Urothelium cell line (cell line): ENCODE measurements around the gene CATSPER4.

Experiments used
- DNase-seq: peaks from one replicate; pipeline ENCODE4 v3.0.0; 2011; ENCODE audit warnings: low spot score, mixed read lengths
- FAIRE-seq: peaks from 2 replicates; lab custom pipeline; 2011; peaks lifted over from hg19 to GRCh38; lab: Jason Lieb, UNC

Gene CATSPER4

DNA sequence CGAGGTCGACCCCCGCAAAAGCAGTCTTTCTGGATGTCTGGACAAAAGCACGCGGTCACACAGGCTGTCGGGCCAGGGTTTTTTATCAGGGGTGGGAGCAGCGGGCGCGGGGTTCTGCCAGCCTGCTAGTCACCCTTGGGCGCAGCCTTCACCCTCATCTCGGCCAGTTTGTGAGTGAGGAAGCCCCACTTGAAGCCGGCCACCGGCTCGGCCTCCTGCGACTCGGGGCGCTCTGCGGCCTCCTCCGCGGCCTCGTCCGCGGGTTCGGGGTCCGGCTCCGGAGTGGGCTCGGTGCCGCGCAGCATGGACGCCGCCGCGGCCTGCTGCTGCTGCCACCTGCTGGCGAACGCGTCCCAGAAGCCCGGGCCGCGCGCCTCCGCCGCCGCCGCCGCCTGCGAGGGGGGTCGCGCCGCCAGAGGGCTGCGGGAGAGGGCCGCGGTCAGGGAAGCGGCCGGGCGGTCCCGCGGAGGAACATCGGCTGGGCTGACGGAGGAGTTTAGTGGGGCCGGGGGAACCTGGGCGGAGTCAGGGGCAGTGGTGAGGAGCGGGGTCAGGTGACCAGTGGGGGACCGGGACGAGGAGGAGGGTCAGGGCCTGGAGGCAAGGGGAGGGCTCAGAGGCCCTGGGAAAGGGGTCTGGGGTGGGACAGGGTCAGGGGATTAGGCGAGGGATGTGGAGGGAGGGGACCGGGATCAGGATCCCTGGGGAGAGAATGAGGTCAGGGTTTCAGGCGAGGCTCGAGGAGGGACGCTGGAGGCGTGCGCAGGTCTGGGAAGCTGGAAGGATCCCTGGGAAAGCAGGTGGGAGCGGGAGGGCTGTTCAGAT, 26.2 kb upstream of the CATSPER4 start:
- FAIRE-seq = no peak

DNA sequence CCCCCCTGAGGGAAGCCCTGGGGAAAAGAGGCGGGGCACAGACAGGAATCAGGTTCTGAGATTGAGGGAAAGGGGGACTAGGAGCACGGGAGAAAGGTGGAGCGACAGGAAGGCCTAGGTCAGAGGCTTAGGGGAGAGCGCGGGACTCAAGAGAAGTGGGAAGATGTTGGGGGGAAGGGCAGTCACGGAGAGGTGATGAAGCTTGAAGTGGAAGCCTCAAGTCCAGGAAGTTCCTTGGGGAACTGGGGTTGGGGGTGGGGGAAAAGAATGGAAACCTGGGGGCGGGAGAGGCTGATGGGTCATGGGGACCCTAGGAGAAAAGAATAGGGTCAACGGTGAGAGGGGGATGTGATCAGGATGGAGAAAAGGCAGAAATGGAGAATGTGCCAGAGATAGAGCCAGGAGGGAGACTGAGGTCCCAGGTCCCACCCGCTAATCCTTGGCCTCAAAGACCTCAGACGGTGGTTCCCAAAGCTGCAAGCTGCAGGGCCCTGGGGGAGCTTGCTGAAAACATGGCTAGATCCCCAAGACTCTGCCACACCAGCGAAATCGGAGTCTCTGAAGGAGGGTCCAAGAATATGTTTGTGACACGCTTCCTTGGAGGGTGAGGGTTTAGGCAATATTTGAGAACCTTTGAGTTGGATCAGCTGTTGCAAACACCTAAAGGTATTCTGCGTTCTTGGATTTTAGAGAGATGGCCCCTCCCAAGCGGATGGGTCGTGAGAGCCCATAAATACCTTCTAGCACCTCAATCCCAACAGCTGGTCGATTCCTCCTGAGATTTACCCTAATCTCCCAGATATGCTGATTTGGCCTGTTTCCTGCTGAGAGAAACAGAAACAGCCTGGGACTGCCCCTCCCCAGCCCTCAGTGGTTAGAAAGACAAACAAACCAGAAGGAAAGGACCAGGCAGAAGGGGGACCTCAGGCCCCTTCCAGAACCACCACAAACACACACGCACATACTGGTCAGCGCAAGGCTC, 25.2 kb upstream of the CATSPER4 start:
- FAIRE-seq = no peak
- DNase-seq = no peak

More for the DNA sequence above, 26.2 kb upstream of the CATSPER4 start:
- peak; percentile 78 for DNase-seq

DNA sequence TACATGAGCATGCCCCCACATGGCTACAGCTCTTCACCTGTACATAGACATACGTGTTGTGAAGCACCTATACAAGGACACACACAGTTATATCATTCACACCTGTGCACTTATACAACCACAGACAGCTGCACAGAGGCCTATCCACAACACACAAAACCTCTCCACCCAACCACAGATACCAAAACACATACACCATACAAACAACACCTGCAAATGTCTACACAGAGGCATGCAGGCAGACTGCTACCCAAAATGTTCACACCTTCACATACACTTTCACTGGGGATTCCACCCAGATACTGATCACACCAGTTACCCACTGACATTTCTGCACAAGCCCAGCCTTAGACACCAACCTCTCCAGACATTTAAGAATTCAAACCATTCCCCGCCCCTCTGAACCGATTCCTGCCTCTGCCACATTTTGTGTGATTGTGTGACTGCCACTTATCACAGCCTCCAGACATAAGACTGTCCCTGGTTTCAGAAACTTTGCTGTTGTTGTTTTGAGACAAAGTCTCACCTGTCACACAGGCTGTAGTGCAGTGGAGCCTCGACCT, 23.6 kb upstream of the CATSPER4 start:
- no peak for FAIRE-seq

DNA sequence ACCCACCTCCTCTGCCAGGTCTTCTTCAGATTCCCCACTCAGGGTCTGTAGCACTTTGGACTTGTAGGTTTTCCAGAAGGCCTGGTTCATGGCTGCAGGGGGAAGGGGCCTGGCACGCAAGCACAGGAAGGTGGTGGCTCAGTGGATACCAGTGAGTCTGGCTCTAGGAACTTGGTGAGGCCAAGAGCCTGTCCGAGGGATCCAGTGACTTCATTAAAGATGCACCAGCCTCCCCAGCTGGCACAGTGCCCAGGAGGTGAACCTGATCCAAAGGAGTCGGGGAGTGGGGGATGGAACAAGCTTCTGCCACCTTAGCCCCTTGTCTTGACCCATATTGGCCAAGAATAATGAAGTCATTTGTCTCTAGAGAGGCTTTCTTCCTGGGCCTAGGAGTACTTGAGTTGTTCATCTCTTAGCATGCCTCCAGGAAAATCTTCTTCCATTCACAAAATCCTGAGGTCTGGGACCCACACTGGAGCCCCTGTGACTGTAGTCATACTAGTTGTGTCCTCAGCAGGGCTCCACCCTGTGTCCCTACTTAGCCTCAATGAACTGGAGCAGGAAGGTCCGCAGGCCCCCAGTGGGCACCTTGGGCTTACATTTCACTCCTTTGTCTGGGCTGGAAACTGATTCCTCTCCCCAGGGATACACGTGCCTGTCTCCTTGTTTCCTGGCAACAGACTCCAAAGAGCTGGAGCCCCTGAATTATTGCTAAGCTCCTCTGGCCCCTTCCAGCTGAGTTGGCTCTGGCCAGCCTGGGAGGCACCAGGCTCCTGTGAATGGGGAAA, 21.8 kb upstream of the CATSPER4 start, which contains the start of gene C1orf232:
Gene C1orf232, minus strand, starts transcription at position 554 of the 788 bp plus-strand sequence. Its CDS starts 464 bp downstream, at position 90.
- FAIRE-seq (no peak), DNase-seq (no peak)

More for the DNA sequence above, 23.6 kb upstream of the CATSPER4 start:
- no peak for DNase-seq

DNA sequence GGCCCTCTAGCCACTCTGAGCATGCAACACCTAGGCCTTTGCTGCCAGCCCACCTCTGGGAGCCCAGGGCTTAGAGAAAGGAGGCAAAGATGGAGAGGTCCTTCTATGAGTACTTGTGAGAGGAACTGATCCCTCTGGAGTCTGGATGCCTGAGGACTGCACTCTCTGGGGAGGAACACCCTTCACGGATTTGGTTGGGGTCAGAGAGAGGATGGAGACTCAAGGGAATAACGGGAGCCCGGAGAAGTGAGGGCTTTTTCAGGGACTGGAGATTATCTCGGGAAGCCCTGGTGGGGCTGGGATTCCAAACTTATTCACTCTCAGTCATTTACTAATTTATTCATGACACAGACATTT, 21.2 kb upstream of the CATSPER4 start:
- no peak for FAIRE-seq

DNA sequence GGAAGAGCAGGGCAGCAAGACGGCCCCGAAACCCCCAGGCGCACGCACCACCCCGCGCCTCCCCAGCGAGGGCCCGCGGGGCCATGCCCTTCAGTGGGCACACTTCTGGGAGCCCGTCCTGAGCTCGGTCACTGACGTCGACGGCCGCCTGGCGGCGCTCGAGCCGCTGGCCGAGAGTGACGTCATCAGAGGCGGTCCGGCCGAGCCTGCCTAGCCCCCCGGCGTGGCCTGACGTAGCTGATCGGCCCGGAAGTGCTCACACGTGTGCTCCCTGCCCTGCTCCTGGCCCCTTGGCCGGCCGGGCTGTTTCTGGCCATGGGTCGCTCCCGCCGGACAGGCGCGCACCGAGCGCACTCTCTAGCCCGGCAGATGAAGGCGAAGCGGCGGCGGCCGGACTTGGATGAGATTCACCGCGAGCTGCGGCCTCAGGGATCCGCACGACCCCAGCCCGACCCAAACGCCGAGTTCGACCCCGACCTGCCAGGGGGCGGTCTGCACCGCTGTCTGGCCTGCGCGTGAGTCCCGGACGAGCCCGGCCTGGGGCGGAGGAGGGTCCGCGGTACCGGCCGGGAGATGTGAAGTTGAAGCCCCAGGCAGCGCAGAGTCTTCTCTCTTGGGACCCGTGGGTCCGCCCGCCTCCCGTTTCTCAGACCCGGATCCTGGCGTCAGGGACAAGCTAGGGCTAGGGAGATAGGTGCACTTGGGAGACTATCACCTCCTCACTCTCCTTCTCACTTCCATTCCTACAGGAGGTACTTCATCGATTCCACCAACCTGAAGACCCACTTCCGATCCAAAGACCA, 20.5 kb upstream of the CATSPER4 start, which contains the start of gene ZNF593:
Gene ZNF593, plus strand, starts transcription at position 240 of the 803 bp plus-strand sequence. Its CDS starts 76 bp downstream, at position 316.
- DNase-seq (peak; percentile 99), FAIRE-seq (peak; percentile 87)

More for the DNA sequence above, 21.2 kb upstream of the CATSPER4 start:
- no peak for DNase-seq

DNA sequence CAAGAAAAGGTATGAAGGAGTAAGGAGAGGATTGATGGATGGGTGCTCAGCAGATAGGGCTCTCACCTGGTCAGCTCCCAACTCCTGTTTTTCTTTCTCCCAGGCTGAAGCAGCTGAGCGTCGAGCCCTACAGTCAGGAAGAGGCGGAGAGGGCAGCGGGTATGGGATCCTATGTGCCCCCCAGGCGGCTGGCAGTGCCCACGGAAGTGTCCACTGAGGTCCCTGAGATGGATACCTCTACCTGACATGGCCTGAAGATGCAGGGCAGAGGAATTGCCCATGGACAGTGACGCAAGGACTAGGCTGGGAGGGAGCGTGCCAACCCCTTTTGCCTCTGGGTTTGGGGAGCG, 20.0 kb upstream of the CATSPER4 start:
- DNase-seq = no peak
- no peak for FAIRE-seq

DNA sequence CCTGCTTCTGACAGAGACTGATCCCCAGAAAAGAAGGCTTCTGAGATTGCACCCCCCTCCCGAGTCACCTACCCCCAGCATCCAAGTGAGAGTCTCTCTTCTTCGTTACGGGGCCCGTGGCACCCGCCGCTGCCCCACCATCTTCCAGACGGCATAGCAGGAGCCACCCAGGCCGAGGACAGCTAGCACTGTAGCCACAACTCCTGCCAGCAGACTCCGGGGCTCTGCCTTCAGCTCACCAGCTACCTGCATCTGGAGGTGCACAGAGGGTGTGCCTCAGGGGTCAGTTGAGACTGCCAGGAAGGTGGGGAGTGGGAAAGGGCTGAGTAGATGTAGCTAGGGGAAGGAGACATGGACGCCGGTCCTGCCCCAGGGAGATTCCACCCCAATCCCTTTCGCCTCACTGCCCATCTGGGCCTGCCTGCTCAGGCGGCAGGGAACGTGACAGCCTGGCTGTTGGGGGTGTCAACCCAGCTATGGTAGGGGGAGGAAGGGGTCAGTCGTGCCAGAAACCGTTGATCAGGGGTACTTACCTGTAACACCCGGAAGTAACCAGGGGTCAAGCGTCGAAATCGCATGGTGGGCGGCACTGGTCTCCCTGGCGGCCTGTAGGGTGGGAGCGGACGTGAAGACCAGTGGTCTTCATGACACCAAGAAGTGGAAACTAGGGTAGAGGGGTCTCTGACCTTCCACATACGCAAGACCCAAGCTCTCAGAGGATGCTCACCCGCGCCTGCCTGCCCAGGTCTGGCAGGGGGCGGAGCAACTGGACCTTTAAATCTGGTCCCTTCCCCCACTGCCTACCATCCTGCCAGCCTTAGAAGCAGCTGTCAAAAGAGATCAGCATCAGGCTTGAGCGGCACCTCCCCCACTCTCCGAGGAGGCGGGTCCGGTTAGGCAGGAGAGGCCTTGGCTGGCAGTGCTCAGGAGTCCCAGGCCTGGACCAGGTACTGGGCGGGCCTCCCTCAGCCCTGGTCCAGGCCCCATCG, 19.0 kb upstream of the CATSPER4 start, which contains the start of gene ZNF593OS:
Gene ZNF593OS, minus strand, starts transcription at position 749 of the 989 bp plus-strand sequence. Its CDS starts 171 bp downstream, at position 578.
- FAIRE-seq (no peak), DNase-seq (no peak)

DNA sequence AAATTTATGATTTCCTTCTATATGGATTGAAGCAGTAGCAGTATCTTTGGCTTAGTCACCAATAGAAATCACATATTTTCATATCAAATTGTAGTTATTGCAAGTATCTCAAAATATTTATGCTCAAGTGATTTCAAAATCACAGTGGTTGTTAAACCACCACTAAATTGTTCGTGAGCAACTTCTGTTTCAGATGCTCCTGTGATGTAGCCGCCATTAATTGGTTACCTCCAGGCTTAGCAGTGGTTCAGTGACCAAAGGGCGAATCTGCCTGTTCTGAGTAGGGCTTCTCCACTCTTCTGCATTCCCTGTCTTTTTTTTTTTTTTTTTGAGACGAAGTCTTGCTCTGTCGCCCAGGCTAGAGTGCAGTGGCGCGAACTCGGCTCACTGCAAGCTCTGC, 15.1 kb upstream of the CATSPER4 start:
- FAIRE-seq = no peak
- DNase-seq = no peak

DNA sequence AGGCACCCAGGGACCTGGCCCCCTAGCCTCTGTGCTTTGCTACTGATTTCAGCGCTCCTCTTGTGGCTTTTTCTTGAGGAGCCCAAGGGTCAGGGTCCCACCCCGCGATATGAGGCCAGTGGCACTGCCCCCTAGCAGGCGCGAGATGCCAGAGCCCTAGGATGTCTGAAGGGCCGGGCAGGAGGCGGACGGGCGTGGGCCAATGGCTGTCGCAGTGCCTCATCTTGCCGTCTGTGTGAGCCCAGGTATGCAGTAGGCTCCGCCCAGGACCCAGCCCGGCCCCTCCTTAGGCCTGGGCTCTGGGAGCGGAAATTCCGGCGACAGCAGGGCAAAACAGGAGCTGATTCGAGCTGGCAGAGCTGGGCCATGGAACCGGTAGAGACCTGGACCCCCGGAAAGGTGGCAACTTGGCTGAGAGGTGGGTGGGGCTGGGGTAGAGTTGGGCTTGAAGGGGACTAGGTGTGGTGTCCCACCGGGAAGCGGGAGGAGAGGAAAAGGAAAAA, 13.2 kb upstream of the CATSPER4 start, which contains the start of gene CNKSR1:
Gene CNKSR1, plus strand, starts transcription at position 310 of the 503 bp plus-strand sequence. Its CDS starts 57 bp downstream, at position 367.
- DNase-seq = no peak
- no peak for FAIRE-seq

DNA sequence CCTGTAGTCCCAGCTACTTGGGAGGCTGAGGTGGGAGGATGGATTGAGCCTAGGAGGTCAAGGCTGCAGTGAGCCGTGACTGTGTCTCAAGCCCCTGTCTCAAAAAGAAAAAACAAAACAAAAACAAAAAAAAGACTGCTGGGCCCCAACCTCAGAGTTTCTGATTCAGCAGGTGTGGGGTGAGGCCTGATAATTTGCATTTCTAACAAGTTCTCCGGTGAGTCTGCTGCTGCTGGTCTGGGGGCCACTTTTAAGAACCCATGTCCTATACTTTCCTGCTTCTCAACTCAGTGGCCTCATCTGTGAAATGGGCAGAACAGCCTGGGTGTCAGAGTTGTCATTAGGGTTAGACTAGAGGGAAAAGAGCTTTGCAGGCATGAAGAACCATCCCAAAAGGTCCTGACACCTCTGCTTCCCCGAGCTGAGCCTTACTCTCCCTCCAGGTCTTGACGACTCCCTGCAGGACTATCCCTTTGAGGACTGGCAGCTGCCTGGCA, 10.3 kb upstream of the CATSPER4 start:
- FAIRE-seq = no peak

DNA sequence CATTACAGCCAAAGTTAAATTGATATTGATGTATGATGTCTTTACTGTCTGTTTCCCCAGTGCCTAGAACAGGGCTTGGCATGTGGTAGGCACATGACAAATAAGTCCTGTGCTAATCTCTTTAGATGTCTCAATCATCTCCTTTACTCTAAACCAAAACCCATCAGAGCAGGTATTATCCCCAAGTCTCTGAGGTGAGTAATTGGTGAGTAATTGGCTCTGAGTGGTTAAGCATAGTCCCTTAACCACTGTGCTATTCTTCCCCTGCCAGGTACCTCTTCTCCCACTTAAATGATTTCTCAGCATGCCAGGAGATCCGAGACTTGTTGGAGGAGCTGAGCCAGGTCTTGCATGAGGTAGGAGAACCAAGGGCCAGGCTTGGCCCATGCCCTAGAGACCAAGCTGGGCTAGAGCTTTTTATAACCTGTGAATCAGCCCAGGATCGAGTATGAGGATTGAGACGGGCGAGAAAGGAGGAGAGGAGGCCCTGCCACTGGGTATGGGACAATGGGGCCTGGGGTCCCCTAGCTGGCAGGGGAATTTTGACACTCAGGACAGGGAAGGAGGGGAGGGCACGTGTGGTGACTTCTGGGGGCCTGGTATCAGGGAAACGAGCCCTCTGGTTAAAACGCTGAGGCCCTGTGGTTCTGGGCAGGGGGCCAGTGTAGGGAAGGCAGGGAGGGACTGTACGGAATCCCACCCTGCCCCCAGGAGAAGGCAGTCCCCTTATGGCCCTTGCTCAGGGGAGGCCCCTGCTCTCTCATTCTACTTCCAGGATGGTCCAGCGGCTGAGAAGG, 8.6 kb upstream of the CATSPER4 start:
- DNase-seq = no peak
- no peak for FAIRE-seq

More for the DNA sequence above, 10.3 kb upstream of the CATSPER4 start:
- no peak for DNase-seq

DNA sequence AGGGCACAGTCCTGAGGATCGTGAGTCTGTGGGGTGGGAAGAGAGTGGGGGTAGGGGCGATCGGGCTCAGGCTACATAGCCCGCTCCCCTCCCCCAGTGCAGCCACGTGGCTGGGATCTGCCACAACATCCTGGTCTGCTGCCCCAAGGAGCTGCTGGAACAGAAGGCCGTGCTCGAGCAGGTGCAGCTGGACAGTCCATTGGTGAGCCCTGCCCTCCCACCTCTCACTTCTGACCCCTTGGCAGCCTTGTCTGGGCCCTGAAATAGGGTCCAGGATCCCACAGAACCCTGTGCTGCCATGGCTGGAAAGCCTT, 8.1 kb upstream of the CATSPER4 start:
- DNase-seq = no peak
- no peak for FAIRE-seq

DNA sequence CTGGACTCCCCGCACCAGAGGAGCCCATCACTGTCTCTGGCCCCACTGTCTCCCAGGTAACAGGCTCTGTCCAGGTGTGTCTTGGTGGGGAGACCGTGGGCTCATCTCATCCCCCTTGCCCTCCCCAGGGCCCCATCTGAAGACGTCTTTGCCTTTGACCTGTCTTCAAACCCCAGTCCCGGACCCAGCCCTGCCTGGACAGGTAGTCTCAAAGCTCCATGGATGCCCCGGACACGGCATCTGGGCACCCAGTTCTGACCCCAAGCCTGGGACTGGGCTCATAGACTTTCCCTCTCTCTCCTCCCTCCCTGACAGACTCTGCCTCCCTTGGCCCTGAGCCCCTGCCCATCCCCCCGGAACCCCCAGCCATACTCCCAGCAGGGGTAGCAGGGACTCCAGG, 6.3 kb upstream of the CATSPER4 start:
- DNase-seq (no peak), FAIRE-seq (no peak)

DNA sequence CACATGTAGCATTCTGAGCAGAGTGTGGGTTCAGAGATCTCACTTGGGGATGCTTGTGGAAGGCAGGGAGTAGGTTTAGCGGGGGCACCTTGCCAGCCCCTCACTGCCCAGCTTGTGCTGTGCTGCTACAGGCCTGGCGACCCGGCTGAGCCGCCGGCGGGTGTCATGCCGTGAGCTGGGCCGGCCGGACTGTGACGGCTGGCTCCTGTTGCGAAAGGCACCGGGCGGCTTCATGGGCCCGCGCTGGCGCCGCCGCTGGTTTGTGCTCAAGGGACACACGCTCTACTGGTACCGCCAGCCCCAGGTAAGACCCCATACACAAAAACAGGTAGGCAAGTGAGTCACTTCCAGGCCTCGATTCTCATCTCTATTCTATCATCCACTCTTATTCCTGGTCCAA, 5.5 kb upstream of the CATSPER4 start:
- FAIRE-seq (no peak), DNase-seq (no peak)

DNA sequence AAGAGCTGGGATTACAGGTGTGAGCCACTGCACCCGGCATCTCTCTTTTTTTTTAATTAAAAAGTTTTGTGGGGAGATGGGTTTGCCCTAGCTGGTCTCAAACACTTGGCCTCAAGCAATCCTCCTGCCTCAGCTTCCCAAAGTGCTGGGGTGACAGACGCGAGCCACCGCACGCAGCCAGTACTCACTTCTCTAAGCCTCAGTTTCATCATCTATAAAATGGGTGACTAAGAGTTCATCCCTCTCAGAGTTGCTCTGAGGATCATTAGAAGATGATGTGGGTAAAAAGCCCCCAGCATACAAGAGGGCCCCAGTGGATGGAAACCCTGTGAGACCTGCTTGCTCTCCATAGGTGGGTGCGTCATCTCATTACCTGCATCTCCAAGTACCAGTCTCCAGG, 2.5 kb upstream of the CATSPER4 start:
- FAIRE-seq (no peak), DNase-seq (no peak)

DNA sequence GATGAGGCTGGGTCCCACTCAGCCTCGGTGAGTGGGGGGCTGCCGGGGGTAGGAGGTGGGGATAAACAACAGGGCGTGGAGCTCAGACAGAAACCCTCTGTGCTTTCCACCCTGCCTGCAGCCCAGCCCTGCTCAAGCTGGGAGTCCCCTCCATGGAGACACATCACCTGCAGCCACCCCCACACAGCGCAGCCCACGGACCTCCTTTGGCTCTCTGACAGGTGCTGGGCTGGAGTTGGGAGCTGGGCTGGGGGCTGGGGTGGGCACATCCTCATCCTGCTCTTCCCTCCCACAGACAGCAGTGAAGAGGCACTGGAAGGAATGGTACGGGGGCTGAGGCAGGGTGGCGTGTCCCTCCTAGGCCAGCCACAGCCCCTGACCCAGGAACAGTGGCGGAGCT, 1.9 kb upstream of the CATSPER4 start:
- no peak for FAIRE-seq
- DNase-seq = no peak
